NCI-H2171 (cell line): Measurements from ENCODE around the gene PTPRH.

Experiments
- DNase-seq: peaks from one replicate; lab custom pipeline; 2025; lab: John Stamatoyannopoulos, UW

The PTPRH gene

DNA sequence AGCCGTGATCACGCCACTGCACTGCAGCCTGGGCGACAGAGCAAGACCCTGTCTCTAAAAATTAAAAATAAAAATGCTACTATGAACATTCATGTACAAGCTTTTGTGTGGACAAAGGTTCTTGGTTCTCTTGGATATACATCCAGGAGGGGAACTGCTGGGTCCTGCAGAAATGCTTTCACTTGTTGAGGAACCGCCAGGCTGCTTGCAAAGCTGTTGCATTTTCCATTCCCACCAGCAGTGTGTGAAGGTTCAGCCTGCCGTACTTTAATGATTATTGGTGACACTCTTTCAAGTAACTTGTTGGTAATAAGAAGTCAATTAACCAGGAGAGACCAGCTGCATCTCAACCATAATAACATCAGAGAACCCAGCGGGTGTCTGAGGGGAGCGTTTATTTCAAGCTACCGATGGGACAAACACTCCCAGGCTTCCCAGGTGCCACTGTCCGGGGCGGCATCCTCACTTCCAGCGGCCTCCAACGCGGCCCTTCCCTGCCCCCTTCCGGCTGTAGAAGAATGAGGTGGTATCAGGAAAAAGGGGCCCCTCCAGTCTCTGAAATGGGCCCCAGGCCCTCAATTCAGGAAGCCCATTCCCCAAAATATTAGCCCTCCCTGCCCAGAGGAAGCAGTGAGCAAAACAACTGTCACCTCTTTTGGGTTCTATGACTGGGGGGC, 76.7 kb downstream of the PTPRH start:
- no peak for DNase-seq

DNA sequence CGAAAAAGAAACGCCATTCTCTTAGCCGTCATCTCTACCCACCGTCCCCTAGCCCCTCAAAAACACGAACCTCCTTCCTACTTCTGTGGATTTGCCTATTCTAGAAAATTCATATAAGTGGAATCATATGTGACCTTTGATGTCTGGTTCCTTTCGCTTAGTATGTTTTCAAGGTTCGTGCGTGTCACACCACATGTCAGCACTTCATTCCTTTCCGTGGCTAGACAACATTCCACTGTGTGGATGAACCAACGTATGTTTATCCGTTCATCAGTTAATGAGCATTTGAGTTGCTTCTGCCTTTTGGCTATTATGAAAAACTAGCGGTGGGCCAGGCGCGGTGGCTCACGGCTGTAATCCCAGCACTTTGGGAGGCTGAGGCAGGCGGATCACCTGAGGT, 77.9 kb downstream of the PTPRH start:
- no peak for DNase-seq
